GM12801 (cell line): ENCODE measurements around the gene CLDN24.

Experiments
- CTCF ChIP-seq: IDR thresholded peaks from one replicate; pipeline ENCODE4 v1.5.1; 2011; ENCODE audit warnings: control low read depth; ENCODE audit not compliant: insufficient read length; ENCODE audit errors: extremely low read depth

The CLDN24 gene

GRCh38 chr4:183287309-183287659 is 34.9 kb downstream of the CLDN24 start:
- no peak for TF ChIP-seq CTCF

- no peak for TF ChIP-seq CTCF
Observed at GRCh38 chr4:183286590-183287308, 35.5 kb downstream of the CLDN24 start.

DNA sequence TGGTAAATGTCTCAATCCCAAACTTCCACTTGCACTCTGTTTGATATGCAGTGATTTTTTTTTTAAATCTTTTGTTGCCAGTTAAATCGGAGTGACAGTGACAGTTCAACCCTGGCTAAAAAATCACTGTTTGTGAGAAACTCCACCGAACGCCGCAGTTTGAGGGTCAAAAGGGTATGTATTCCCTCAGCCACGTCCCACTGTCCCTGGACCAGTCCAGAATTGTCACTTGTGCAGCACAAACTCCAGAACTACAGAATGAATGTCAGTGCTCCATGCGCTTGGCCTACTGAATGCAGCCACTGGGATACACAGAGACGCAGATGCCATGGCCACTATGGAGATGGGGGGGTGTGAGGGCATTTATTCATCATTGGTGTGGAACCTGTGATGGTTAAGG is 36.3 kb downstream of the CLDN24 start:
- no peak for TF ChIP-seq CTCF

GRCh38 chr4:183284965-183285364 is 37.3 kb downstream of the CLDN24 start:
- no peak for TF ChIP-seq CTCF

- no peak for TF ChIP-seq CTCF
Observed at GRCh38 chr4:183284258-183284785, 37.9 kb downstream of the CLDN24 start.

- no peak for TF ChIP-seq CTCF
Observed at GRCh38 chr4:183276106-183276505, 46.1 kb downstream of the CLDN24 start.

- TF ChIP-seq CTCF = no peak
Observed at GRCh38 chr4:183272384-183272783, 49.8 kb downstream of the CLDN24 start.
